Suprapubic skin (tissue), 3 donors: ENCODE results near the gene ZNF14.

ENCODE experiments used
- POLR2A ChIP-seq, 2 donors: fragments of 450-650 bp; IDR thresholded peaks; one replicate each; pipeline ENCODE4 v1.6.1; 2017; ENCODE audit warnings: antibody characterized with exemption in 2 of 2, mild to moderate bottlenecking in 2 of 2, moderate library complexity in 2 of 2
- TF ChIP-seq, protein P1 (sequence below), 2 donors: fragments of 200-600 bp in 1 of 2; fragments of 450-650 bp in 1 of 2; sonication (generic) in 1 of 2; IDR thresholded peaks; one replicate each; pipeline ENCODE4 v1.5.1; 2016 to 2019; ENCODE audit warnings: antibody characterized with exemption in 2 of 2, mild to moderate bottlenecking in 1 of 2, moderate library complexity in 1 of 2

DNA sequence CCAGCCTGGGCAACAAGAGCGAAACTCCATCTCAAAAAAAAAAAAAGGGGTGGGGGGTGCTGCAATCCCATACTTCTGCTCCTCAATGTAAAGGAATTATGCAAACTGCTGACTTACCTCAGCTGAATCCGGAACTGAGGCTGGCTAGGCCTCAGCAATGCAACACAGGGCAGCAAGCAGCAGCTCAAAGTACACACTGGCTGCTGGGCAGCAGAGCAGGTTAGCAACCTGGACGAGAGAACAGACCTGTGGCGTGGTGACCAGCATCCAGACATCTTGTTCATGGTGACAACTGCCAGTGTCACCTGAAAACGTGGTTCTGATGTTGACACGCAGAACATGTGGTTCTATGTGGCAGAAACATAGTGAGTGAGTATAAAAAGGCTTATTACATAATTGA lies 28.1 kb downstream of the ZNF14 start:
- TF ChIP-seq POLR2A (IDR thresholded peaks at IDR 0.05): no peak
- TF ChIP-seq, protein P1, sequence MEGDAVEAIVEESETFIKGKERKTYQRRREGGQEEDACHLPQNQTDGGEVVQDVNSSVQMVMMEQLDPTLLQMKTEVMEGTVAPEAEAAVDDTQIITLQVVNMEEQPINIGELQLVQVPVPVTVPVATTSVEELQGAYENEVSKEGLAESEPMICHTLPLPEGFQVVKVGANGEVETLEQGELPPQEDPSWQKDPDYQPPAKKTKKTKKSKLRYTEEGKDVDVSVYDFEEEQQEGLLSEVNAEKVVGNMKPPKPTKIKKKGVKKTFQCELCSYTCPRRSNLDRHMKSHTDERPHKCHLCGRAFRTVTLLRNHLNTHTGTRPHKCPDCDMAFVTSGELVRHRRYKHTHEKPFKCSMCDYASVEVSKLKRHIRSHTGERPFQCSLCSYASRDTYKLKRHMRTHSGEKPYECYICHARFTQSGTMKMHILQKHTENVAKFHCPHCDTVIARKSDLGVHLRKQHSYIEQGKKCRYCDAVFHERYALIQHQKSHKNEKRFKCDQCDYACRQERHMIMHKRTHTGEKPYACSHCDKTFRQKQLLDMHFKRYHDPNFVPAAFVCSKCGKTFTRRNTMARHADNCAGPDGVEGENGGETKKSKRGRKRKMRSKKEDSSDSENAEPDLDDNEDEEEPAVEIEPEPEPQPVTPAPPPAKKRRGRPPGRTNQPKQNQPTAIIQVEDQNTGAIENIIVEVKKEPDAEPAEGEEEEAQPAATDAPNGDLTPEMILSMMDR (IDR thresholded peaks at IDR 0.05): no peak
